Right forelimb (tissue), 1 donor: Measurements from ENCODE around the gene ARNT2.
"Not testable (repeated sequence)": the region's sequence is repeated elsewhere in the genome, so short reads cannot be mapped to it uniquely, and the experiment has no call there.

ENCODE experiments used
- DNase-seq: peaks from one replicate; pipeline ENCODE4 v3.0.0-alpha.2; 2018

Gene ARNT2

DNA sequence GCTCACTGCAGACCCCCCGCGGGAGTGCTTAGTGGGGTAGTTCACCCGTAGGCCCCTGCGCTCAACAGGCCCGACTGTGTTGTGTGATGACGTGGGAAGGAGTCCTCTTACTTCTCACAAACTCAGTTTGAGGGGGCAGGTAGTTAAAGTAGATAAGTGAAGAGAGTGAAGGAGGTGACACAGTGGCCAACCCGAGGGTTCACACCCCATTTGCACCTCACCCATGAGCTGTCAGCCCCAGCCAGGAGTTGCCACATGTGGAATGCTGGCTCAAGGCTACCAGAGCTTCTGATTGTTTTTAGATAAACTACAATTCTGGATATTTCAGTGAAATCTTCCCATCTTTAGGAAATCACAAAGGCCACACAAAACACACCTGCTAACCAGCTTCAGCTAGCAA, 226.8 kb downstream of the ARNT2 start:
- no peak for DNase-seq

DNA sequence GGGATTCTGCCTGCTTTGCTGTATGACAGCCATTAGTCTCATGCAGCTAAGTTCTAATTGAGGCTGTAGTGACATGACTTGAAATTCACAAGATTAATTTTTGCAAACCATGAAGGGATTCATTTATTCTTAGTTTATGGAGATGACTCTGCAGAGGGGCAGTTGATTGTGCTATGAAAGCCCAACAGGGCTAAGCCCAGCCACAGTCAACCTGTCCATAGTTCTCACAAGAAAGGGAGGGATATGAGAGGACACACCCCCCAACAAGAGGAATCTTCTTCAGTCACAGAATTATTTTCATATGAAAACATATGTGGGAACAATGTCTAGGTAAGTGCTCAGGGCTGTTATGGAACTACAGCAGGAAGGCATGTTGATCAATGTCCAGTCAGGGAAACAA, 229.0 kb downstream of the ARNT2 start:
- no peak for DNase-seq

DNA sequence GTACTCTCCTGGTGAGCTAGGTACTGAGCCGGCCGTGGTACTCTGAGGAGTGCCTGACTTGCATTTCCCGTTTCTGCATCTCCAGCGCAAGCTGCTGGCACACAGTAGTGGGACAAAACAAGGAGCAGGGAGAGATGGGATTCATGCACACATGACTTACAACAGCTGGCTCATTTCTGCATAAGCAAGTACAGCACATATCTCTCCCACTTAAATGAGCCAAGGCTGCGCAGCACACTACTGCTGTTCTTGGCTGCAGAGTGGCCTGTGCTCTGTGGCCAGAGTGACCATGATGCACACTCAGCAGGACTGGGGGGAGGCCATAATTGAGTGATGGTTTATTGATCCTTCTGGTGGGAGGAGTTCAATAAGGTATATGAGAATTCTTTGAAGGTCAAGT, 231.8 kb downstream of the ARNT2 start:
- DNase-seq, result no peak

DNA sequence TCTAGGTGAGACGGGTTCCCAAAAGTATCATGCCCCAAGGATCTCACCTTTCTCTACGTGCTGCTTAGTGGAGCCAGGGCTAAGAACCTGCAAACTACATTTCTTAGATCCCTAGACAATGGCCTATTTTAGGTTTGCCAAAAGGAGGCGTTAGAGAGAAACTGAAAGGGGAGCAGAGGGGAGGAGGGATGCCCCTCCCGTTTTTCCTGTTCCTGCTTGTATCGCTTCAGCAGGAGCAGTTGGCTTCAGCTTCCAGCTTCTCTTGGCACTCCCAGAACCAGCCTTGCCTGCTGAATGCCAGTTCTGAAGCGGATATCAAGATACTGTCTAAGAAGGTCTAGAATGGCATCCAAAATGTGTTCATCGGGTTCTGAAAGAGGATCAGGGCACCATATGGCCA, 232.5 kb downstream of the ARNT2 start:
- no peak for DNase-seq

DNA sequence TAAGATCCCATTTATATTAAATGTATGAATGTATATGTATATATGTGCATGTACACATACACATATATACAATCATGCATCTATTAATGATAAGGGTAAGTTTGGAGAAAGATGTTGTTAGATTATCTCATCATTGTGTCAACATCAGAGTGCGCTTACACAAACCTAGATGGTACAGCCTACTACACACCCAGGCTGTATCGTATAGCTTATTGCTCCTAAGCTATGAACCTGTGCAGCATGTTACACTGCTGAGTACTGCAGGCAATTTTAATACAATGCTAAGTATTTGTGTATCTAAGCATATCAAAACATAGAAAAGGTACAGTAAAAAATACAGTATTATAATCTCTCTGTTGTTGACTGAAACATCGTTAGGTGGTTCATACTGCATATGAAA, 233.6 kb downstream of the ARNT2 start:
- DNase-seq, result no peak

DNA sequence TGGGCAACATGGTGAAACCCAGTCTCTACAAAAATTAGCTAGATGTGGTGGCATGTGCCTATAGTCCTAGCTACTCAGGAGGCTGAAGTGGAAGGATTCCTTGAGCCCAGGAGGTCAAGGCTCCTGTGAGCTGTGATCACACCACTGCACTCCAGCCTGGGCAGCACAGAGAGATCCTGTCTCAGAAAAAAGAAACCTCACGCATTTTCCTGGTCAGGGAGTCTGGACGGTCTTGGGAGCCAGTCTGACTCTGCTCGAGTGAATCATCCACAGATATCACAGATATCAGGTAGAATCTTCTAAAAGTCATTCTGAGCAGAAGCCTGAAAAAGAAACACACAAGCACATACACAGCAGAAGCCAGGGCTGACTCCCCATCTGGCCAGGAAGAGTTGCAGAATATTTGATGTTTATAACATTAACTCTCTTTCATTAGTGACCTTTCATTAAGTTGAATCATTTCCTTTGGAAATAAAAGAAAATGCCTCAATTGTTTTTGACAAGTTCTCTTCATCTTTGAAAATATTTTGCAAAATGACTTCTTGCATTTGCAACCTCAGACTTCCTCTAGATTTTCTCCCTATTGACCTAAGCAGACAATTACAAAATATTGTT, 234.5 kb downstream of the ARNT2 start:
- no peak for DNase-seq

DNA sequence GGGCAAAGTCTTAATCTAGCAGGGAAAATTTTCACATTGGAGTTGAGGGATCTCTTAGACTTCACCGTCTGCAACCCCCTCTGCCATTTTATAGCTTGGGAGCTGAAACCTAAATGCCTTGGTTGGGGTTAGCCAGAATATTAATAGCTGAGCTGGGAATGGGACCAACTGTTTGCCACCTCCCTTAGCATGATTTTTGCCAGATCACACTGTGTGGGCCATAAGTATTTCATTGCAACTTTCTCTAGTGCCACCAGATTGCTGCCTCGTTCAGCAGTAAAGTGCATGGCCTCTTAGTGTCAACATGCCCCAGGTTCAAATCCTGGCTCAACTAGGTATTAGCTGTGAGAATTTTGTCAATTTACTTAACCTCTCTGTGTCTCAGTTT, 235.0 kb downstream of the ARNT2 start:
- no peak for DNase-seq

DNA sequence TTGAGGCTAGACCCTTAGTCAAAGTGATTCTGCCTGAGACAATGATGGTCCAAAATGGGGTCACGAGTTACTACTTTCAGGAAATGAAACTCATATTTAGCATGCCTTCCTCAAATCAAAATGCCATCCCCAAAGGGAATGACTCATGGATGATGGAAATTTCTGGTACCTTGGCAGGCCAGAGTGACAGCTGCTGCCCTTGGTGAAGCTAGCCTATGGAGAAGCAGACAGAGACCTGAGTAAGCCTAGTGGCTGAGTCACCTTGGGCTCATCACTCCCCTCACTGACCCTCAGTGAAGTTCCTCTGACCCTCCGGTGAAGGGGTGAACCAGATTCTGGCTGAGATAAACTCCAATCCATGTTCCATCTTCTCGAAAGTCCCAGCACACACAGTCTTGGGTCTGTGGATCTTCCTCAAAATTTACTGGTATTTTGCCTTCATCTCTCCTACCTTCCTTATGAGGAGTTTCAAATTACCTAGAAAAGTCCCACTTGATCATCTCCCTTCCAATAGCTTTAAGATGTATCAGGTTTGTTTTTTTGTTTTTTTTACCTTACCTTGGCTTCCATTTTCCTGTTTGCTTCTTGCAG, 236.4 kb downstream of the ARNT2 start:
- DNase-seq, result no peak

DNA sequence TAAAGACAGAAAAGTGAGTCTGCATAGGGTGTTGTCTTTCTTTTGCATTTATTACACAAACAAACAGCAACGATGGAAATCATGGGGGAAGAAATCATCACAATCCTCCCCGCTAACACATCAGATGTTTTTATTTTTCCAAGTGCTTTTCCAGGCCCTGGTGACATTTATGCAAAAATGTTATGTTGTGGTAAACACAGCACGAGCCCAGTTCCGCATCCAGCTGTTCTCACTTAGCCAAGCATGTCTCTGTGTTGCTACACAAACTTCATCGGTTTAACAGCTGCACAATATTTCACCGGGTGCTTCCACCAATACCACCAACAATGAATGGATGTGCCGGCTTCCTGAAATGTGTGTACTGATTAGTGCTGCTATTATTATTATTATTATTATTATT, 237.2 kb downstream of the ARNT2 start:
- no peak for DNase-seq

DNA sequence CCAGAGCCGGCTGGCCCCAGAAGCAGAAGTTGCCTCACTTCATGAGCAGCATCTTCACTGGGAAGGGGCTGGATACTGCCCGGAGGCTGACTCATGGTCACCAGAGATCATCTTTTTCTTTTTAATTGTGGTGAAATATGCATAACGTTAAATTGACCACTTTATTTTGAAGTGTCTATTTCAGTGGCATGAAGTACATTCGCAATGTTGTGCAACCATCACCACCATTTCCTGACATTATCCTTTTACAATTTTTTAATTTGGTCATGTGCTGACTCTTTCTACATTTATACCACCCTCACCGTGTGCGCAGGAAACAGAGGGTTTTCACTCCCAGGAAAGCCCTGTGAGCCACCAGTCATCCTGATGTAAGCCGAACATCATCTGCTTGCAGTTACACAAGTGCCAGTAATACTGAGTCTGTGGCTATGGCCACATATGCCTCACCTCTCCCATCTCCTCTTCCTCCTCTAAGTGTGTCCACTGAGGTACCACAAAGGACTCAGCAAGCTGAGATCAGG, 239.3 kb downstream of the ARNT2 start:
- no peak for DNase-seq

DNA sequence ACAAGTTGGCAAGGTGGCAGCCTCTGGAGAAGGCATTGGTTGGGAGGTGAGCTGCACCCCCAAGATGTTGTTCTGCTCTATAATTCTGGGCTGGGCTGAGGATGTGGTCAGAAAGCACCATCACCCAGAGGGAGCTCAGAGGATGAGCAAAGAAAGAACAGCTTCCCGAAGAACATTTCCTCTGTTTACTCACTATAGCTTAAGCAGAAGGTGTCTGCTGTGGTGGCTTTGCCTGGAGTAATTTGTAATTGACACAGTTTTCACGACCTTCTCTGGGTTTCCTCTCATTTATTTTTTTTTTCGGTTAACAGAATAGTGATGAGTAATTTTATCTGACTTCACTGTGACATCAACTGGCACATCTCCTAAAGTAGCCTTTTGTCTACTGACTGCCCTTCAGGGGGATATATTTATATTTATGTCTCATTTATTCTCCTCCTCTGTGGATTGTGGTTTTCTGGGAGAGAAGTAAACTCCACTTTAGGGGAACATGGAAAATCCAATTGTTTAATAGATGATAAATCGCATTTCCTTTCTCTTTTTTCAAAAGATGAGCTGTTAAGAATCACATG, 241.4 kb downstream of the ARNT2 start:
- DNase-seq, result no peak

DNA sequence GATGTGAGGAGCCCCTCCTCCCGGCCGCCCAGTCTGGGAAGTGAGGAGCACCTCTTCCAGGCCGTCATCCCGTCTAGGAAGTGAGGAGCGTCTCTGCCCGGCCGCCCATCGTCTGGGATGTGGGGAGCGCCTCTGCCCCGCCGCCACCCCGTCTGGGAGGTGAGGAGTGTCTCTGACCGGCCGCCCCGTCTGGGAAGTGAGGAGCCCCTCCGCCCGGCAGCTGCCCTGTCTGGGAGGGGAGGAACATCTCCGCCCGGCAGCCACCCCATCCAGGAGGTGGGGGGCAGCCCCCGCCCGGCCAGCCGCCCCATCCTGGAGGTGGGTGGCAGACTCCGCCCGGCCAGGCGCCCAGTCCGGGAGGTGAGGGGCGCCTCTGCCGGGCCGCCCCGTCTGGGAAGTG, 243.2 kb downstream of the ARNT2 start:
- not testable (repeated sequence) for DNase-seq
